Measurements from ENCODE around the gene ERGIC2.

DNA sequence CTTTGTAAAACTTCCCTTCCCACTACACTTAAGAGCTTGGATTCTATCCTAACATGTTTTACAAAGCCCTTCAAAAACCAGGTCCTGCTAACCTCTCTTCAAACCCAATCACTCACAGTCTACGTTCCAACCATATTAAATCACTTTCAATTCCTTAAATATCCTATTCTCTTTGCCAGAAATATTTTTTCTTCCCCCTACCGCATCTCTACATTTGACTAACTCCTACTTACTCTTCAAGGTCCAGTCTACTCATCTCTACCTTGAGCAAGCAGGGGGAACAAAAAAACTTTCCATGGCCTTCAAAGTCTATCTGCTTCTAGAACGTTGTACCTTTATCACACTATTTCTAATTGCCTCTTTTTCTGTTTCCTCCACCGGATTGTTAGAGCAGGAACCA is 6.1 kb downstream of the ERGIC2 start:
- TF ChIP-seq, protein P1, sequence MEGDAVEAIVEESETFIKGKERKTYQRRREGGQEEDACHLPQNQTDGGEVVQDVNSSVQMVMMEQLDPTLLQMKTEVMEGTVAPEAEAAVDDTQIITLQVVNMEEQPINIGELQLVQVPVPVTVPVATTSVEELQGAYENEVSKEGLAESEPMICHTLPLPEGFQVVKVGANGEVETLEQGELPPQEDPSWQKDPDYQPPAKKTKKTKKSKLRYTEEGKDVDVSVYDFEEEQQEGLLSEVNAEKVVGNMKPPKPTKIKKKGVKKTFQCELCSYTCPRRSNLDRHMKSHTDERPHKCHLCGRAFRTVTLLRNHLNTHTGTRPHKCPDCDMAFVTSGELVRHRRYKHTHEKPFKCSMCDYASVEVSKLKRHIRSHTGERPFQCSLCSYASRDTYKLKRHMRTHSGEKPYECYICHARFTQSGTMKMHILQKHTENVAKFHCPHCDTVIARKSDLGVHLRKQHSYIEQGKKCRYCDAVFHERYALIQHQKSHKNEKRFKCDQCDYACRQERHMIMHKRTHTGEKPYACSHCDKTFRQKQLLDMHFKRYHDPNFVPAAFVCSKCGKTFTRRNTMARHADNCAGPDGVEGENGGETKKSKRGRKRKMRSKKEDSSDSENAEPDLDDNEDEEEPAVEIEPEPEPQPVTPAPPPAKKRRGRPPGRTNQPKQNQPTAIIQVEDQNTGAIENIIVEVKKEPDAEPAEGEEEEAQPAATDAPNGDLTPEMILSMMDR (IDR thresholded peaks at IDR 0.05): no peak
- TF ChIP-seq EZH2 (IDR thresholded peaks at IDR 0.05; ENCODE audit: borderline replicate concordance, insufficient read depth, low read depth, low read length, poor library complexity, severe bottlenecking): no peak
